ENCODE measurements around the gene VWA3A.
"Not testable (repeated sequence)": the region's sequence is repeated elsewhere in the genome, so short reads cannot be mapped to it uniquely, and the experiment has no call there.

VWA3A gene

DNA sequence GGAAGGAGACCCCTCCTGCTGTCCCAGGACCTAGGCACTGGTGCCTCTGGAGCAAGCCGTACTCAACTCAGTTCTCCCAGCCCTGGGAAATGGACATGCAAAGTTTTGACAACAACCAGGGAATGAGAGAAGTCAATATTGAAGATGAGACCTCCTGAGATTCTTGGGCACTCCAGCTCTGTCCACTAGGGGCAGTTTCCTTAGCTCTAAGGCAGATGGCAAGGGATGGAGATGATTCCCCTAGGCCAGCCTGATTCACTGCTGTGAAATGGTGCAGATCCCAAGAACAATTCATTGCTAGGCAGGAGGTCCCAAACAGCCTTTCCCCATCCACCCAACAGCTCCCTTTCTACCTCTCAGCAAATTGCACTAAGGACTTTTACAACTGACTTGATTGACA, 49.4 kb downstream of the VWA3A start:
- DNase-seq: peak; percentile 8

DNA sequence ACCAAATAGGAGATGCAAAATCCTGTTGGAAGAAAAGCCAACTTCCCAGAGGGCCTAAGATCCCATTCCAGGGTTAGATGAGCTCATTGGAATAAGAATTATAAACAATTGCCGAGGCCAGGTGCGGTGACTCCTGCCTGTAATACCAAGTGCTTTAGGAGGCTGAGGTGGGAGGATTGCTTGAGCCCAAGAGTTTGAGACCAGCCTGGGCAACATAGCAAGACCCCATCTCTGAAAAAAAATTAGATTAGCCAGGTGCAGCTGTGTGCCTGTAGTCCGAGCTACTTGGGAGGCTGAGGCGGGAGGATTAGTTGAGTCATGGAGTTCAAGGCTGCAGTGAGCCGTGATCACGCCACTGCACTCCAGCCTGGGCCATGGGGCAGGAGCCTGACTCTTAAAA, 52.2 kb downstream of the VWA3A start:
- no peak for DNase-seq

DNA sequence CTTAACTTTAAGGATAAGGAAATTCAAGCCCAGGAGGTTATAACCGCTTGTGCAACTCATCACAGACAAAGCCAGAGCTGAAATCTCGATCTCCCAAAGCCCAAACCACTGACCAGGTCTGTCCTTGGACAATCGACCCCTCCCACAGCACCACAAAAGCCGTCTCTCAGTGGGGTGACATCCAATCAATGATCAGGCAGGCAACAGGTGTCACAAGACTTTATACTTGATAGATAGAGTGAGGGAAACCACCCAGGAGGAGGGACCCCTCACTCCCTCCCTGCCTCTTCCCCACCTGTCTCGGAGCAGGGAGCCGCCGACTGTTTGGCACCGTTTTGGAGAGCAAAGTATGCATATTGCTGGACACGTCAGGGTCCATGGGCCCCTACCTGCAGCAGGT, 55.5 kb downstream of the VWA3A start:
- DNase-seq: no peak

DNA sequence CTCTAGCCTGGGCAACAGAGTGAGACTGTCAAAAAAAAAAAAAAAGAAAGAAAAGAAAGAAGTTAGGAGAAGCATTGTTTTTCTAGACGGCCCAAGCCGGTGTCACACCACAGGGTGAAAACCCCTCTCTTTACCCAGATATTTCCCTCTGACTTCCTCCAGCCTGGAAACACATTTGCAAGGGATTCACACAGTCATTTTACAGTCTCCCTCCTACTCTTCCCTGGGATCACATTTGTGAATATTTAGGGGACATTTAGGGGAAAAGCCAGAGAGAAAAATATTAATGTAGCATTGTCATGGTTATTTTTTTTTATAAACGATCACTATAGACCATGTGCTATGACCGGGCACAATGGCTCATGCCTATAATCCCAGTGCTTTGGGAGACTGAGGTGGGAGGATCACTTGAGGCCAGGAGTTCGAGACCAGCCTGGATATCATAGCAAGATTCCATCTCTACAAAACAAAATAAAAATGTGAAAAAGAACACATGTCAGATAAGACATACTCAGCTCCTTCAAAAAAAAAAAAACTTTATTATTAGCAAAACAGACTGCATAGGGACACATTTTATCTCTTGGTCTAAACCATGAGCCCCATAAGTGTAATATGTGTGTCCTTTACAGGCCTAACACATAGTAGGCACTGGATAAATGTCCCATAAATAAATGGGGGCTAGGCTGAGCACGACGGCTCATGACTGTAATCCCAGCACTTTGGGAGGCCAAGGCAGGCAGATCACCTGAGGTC, 59.1 kb downstream of the VWA3A start:
- DNase-seq: peak; percentile 38

DNA sequence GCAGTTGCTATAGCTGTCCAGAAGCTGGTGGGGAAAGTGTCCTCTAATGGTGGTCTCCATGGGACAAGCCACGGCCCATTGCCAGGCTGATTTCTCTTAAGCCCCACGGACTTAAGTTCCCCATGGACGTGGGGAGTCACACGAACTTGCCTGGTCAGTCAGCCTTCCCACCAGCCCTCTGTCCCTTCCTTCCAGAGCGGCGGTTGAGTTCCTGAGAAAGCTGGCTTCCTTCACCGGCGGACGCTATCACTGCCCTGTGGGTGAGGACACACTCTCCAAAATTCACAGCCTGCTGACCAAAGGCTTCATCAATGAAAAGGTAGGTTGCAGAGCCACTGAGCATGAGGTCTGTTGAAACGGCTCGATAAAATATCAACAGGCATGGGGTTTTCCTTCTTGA, 60.0 kb downstream of the VWA3A start:
- no peak for DNase-seq

DNA sequence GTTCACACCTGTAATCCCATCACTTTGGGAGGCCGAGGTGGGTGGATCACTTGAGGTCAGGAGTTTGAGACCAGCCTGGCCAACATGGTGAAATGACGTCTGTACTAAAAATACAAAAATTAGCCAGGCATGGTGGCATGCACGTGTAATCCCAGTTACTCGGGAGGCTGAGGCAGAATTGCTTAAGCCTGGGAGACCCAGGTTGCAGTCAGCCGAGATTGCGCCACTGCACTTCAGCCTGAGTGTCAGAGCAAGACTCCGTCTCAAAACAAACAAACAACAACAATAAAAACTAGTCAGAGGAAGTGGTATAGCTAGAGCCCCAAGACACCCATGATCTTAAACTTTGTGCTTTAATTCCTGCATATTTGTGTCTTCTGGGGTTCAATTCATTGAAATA, 60.7 kb downstream of the VWA3A start:
- DNase-seq: peak; percentile 56

DNA sequence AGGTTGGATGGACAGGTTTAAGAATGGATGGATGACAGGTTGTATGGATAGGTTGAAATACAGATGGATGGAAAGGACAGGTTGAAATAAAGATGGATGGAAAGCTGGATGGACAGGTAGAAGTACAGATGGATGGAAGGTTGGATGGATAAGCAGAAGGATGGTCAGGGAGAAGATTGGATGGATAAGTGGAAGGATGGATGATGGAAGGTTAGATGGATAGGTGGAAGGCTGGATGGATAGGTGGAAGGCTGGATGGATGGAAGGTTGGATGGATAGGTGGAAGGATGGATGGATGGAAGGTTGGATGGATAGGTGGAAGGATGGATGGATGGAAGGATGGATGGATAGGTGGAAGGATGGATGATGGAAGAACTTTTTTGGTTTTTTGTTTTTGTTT, 69.1 kb downstream of the VWA3A start:
- no peak for DNase-seq

DNA sequence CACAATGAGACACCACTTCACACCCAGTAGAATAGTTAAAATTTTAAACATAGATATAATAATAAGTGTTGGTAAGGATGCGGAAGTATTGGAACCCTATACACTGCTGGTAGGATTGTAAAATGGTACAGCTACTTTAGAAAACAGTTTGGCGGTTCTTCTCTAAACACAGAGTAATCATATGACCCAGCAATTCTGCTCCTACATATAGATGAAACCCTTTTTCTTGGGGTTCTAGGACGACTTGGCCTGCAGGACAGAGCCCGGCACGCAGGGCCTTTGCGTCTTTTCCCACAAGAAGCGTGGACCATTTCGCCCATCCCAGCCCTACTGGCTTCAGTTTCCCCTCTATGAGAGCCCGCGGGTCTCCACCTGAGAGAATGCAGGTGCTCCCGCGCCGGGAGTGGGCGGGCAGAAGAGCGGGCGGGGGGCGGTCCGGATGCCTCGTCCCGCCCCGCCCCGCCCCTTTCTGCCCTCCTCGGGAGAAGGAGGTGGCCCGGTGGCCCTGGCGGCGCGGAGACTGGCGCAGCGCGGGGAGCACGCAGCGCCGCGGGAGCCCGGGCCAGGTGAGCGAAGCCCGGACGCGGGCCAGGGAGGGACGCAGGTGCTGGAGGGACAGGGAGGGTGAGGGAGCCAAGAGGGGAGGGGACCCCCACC, 69.8 kb downstream of the VWA3A start, which contains the start of gene SDR42E2:
Gene SDR42E2 (plus strand): TSS at position 508 of the 657 bp plus-strand sequence. CDS start 3,077 bp downstream, outside the sequence.
- DNase-seq: no peak

DNA sequence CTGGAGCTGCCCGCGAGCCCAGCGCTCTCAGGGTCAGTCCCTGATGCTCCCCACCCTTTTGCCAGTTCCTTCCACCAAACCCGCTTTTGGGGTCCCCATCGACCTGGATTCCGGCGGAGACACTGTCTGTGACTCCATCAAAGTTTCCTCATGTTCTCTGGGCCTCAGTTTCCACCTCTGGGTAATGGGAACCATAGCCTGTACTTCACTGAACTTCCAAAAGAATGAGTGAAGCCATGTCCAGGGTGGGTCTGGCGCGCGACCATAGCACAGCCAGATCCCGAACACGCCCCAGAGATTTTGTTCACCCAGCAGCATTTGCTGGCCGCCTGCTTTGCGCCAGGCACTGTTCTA, 70.3 kb downstream of the VWA3A start:
- no peak for DNase-seq

DNA sequence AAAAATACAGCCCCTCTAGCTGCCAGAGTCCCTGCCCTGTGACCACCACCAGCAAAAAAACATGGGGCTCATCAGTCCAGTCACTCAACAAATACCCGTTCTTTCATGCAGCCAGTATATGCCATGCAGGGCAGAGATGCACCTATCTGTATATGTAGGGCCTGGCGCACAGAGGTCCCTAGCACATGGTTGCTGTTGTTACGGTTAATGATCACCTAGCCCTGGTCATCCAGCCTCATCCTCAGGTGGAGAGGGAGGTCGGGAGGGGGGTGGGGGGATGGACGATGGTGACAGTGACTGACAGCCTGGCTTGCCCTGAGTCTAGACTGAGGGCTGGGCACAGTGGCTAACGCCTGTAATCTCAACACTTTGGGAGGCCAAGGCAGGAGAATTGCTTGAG, 71.5 kb downstream of the VWA3A start:
- DNase-seq: no peak

DNA sequence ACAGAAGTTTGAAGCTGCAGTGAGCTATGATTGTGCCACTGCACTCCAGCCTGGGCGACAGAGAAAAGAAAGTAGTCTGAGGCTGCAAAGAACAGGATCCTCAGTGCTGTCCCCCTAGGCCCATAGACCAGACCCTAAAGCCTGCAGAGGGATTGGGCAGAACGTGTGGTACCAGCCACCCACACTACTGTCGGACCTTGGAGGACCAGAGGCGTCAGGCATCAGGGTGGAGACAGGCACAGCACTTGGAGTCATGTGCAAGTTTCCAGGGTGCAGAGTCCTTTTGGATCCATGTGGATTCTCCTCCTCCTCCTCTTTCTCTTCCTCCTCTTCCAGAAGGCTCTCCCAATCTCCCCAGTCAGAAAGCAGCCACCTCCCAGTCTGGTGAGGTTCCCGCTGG, 72.1 kb downstream of the VWA3A start:
- DNase-seq: no peak

DNA sequence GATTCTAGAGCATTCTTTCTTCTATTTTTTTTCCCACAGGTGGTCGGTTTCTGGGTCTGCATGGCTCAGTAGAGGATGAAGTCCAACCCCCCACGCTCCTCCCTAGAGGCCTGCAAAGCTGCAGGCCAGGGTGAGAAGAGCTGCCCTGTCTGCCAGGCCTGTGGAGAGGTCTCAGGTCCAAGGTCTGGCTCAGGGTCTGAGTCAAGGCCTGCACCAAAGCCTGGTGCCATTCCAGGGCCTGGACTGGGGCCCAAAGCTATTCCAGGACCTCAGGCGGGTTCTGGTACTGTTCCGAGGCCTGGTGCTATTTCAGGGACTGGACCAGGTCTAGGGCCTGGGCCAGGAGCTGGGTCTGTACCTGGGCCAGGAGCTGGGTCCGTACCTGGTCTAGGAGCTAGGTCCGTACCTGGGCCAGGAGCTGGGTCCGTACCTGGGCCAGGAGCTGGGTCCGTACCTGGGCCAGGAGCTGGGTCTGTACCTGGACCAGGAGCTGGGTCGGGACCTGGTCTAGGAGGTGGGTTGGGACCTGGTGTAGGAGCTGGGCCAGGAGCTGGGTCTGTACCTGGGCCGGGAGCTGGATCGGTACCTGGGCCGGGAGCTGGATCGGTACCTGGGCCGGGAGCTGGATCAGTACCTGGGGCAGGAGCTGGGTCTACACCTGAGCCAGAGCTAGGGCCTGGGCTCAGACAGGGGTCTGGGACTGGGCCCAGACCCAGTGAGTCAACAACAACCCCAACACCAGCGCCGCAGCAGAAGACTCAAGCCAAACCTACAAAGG, 73.4 kb downstream of the VWA3A start:
- DNase-seq: no peak

DNA sequence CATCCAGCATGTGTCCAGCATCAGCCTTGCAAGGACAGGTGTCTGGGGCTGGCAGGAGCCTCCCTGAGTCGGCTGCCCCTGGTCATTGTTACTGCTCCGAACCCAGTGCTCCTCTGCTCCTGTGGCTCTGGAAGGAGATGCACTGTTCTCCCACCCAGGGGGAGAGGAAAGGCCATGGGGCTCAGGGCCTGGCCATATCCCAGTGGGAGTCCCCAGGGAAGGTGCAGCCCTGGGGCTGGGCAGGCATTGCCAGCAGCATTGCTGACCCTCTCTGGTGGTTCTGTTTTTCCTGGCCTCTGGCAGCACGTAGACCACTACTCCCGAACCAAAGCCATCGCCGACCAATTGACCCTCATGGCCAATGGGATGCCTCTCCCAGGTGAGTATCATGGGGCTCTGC, 79.6 kb downstream of the VWA3A start:
- no peak for DNase-seq

DNA sequence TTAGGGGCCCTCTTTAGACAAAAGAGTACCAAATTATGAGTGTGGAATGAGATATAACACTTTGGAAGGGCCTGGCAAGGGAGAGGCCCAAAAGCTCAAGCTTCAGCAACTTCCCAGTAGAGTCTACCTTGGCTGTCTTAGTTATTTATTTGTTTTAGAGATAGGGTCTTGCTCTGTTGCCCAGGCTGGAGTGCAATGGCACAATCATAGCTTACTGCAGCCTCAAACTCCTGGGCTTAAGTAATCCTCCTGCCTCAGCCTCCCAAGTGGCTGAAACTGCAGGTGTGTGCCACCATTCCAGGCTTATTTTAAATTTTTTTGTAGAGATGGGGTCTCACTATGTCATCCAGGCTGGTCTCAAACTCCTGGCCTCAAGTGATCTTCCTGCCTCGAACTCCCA, 80.3 kb downstream of the VWA3A start:
- not testable (repeated sequence) for DNase-seq

DNA sequence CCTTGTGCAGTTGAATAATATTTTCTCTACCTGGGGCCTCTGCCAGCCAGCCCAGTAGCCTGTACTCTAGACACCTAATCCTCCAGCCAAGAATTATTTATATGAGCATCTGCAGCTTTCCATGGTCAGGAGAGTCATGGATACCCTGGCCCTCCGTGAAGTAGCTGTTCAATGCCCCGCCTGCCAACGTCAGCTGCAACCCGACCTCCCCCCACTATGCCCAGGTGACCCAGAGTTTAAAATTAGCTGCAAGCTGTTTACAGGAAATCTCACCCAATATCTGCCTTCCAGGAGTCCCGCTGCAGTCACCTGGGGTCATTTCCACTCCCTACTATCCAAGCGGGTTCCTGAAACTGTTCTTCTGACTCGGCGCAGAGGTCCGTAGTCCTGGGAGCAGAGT, 82.3 kb downstream of the VWA3A start:
- no peak for DNase-seq

DNA sequence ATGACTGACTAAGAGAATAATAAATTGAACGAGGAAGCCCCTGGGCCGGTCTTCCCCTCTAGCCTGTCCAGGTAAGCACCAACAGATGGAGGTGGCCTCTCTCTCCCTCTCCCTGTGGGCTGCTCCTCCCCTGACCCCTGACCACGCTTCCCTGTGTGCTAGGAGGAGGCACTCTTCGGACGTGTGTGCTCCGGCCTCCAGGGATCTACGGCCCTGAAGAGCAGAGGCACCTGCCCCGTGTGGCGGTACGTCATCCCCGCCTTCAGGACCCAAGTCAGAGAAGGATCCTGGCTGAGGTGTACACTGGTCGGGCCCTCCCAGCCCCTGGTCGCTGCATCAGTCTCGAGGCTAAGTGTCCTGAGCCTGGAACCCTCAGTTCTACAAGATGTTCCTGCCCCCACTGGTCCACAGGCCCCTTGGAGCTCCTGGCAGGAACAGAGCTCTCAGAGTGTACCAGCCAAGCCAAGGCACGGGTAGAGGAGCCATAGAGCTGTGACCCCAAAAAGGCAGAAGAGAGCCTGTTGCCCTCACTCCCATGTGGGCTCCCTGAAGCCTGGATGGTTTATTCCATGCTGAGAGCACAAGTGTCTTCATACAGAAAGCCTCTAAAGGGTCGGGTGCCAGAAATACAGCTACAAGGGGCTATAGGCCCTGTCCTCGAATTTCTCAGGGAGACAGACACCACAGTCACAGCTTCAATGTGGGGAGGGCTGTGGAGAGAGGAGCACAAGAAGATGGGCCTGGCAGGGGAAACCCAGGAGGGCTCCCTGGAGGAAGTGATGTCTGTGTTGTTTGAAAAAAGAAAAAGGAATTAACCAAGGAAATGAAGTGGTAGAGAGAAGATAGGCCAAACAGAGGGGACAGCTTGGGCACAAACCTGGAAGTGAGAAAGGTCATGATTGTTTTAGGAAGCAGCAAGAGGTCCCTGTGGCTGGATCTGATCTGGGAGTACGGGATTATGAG, 85.9 kb downstream of the VWA3A start:
- DNase-seq: no peak

DNA sequence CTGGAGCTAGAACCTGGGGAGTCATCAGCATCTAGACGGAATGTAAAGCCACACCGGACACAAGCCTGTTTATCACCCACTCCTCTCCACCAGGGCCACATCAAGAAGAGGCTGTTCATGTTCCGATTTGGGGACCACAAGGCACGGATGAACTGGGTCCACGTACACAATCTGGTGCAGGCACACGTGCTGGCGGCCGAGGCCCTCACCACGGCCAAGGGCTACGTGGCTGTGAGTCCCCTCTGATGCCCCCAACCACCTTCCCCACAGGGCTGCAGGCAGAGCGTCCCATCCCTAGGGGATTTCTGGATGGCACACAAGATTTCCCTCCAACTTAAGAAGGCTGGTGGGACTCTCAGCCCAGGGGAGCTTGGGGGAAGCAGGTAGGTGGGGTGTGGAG, 89.1 kb downstream of the VWA3A start:
- no peak for DNase-seq

DNA sequence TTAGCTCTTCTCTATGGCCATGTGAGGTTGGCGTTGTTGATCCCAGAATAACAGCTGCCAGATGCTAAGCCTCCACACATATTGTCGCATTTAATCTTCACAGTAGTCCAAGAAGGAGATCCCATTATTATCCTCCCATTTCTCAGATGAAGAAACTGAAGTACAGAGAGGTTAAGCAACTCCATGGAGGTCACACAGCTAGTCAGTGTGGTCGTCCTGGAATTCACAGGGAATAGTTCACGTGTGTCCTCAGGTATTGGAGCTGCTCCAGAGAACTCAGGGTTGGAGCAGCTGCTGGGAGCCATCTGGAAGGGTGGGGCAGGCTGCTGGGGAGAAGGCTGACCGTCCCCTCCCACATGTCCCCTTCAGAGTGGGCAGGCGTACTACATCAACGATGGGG, 89.5 kb downstream of the VWA3A start:
- DNase-seq: no peak

DNA sequence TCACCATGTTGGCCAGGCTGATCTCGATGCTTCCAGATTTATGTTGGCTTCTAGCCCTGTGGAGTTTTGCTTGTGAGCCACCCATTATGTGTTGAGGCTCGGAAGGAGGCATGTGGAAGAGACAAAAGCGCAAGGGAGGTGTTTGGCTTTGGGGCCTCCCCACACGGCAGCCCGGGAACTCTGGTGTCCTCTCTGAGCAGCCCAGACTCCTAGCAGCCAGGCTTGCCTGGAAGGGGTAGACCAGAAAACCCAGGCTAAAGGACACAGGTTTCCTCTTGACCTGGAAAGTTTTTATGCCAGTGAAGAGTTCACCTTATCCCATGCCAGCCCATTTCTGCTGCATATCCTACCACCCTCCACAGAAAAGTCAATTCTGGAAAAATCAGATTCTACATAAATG, 91.0 kb downstream of the VWA3A start:
- no peak for DNase-seq

DNA sequence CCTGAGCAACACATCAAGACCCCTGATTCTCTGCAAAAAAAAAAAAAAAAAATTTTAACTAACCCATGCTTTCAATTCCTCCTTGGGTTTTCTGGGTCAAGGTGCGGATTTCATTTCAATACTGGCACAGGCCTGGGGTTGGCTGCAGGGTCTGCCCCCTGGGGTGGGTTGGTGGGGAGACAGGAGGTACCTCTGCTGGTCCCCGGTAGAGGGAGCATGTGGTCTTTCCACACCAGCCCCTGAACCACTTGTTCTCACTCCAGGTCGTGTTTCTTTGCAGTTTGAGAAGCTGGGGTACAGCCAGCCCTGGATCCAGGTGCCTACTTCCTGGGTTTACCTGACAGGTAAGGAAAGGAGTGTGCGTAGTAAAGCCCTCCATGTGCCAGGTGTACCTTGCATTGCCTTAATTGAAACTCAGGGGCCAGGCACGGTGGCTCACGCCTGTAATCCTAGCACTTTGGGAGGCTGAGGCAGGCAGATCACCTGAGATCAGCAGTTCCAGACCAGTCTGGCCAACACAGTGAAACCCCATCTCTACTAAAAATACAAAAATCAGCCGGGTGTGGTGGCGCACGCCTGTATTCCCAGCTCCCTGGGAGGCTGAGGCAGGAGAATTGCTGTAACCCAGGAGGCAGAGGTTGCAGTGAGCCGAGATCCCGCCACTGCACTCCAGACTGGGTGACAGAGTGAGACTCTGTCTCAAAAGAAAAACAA, 91.7 kb downstream of the VWA3A start:
- no peak for DNase-seq

DNA sequence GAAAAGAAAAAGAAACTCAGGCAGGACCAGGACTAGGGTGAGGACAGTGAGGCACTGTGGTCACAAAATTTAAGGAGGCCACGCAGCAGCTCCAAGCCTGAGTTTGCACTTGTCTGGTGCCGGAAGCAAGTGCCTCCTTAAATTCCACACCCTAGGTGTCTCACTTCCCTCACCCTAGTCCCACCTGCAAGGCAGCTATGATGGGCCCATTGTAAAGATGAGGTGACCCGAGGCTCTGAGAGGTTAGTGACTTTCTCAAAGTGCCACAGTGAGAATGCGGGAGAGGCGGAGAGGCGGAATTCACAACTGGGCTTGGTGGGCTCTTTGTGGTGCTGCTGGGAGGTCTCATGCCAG, 92.3 kb downstream of the VWA3A start:
- no peak for DNase-seq

DNA sequence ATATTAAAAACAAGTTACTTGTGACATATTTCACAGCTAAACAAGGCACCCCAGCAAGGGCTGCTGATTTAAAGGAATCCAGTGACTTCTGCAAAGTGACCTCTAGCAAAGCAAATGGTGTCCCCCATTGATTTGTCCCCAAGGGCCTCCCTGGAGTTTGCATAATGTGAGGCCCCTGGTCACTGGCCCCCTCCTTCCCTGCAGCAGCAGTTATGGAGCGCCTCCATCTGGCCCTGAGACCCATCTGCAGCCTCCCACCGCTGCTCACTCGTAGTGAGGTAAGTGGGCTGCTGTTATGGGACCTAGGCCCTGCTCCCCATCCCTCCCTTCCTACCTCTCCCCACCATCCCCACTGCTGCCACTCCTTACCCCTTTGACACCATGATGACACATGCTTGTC, 94.2 kb downstream of the VWA3A start:
- no peak for DNase-seq
